GM12878 (cell line): ENCODE data around the gene MRPS23.

ENCODE experiments used
- FOS ChIP-seq: IDR thresholded peaks from 3 replicates; pipeline ENCODE4 v1.6.1; 2011; ENCODE audit warnings: borderline replicate concordance; ENCODE audit not compliant: insufficient read length; ENCODE audit errors: extremely low read depth
- HCFC1 ChIP-seq: fragments of 150-350 bp; IDR thresholded peaks from 2 replicates; pipeline ENCODE4 v1.6.1; 2014; ENCODE audit warnings: low read length
- MXI1 ChIP-seq: fragments of 150-350 bp; IDR thresholded peaks from 2 replicates; pipeline ENCODE4 v1.6.1; 2011; ENCODE audit warnings: low read depth, mild to moderate bottlenecking, inconsistent platforms, low read length, improper control_type of control experiment
- POLR2A ChIP-seq: IDR thresholded peaks from 2 replicates; pipeline ENCODE4 v1.6.1; 2011; ENCODE audit warnings: low read depth, mild to moderate bottlenecking, low read length
- POLR2AphosphoS5 ChIP-seq: IDR thresholded peaks from 2 replicates; pipeline ENCODE4 v1.6.1; 2011; ENCODE audit warnings: mild to moderate bottlenecking, low read length, inconsistent platforms
- REST ChIP-seq: IDR thresholded peaks from 2 replicates; pipeline ENCODE4 v1.6.1; 2012; ENCODE audit warnings: mild to moderate bottlenecking, low read depth, low read length
- SIN3A ChIP-seq: IDR thresholded peaks from 2 replicates; pipeline ENCODE4 v1.6.1; 2012; ENCODE audit warnings: low read depth, low read length, improper control_type of control experiment
- SMARCA5 ChIP-seq: fragments of 450-650 bp; IDR thresholded peaks from 2 replicates; pipeline ENCODE4 v1.6.1; 2017; ENCODE audit warnings: mild to moderate bottlenecking
- SPI1 ChIP-seq: IDR thresholded peaks from 2 replicates; pipeline ENCODE4 v1.6.1; 2011; ENCODE audit warnings: low read depth, mild to moderate bottlenecking, low read length, moderate library complexity, borderline replicate concordance; ENCODE audit not compliant: insufficient read depth
- TAF1 ChIP-seq: IDR thresholded peaks from 2 replicates; pipeline ENCODE4 v1.6.1; 2011; ENCODE audit warnings: mild to moderate bottlenecking, low read depth, low read length, borderline replicate concordance
- TCF7 ChIP-seq: IDR thresholded peaks from 2 replicates; pipeline ENCODE4 v1.6.1; 2014; ENCODE audit warnings: antibody characterized with exemption, borderline replicate concordance
- TF ChIP-seq, protein P1 (sequence below), 3 experiments: IDR thresholded peaks in 2 of 3; conservative IDR thresholded peaks in 1 of 3; 2 replicates each; pipeline ENCODE4 v1.5.1; 2011; ENCODE audit warnings: low read depth in 3 of 3, low read length in 3 of 3, mild to moderate bottlenecking in 3 of 3, control low read depth in 2 of 3, moderate library complexity in 2 of 3, inconsistent platforms in 1 of 3, mixed read lengths in 1 of 3; ENCODE audit not compliant: control insufficient read depth in 2 of 3, insufficient read depth in 1 of 3; ENCODE audit errors: extremely low read depth in 1 of 3
- TF ChIP-seq, protein P2 (sequence below): IDR thresholded peaks from 2 replicates; pipeline ENCODE4 v1.6.1; 2012; ENCODE audit warnings: low read depth, low read length, improper control_type of control experiment
- TF ChIP-seq, protein P3 (sequence below): IDR thresholded peaks from 2 replicates; pipeline ENCODE4 v1.6.1; 2011; ENCODE audit warnings: low read depth, low read length, improper control_type of control experiment, borderline replicate concordance

GRCh38 chr17:57862694-57863667 lies 13.1 kb upstream of the MRPS23 start:
- TF ChIP-seq, protein P1, sequence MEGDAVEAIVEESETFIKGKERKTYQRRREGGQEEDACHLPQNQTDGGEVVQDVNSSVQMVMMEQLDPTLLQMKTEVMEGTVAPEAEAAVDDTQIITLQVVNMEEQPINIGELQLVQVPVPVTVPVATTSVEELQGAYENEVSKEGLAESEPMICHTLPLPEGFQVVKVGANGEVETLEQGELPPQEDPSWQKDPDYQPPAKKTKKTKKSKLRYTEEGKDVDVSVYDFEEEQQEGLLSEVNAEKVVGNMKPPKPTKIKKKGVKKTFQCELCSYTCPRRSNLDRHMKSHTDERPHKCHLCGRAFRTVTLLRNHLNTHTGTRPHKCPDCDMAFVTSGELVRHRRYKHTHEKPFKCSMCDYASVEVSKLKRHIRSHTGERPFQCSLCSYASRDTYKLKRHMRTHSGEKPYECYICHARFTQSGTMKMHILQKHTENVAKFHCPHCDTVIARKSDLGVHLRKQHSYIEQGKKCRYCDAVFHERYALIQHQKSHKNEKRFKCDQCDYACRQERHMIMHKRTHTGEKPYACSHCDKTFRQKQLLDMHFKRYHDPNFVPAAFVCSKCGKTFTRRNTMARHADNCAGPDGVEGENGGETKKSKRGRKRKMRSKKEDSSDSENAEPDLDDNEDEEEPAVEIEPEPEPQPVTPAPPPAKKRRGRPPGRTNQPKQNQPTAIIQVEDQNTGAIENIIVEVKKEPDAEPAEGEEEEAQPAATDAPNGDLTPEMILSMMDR (IDR thresholded peaks at IDR 0.05 in 2 of 3, conservative IDR thresholded peaks at IDR 0.05 in 1 of 3; ENCODE audit: control insufficient read depth in 2 of 3, extremely low read depth in 1 of 3, insufficient read depth in 1 of 3, low read depth in 3 of 3, low read length in 3 of 3), result no peak
- TF ChIP-seq MXI1 (no peak), POLR2A (no peak), SPI1 (no peak), REST (no peak), TCF7 (no peak), POLR2AphosphoS5 (no peak), SMARCA5 (no peak), TAF1 (no peak), HCFC1 (no peak), SIN3A (no peak), FOS (no peak)
- TF ChIP-seq, protein P2, sequence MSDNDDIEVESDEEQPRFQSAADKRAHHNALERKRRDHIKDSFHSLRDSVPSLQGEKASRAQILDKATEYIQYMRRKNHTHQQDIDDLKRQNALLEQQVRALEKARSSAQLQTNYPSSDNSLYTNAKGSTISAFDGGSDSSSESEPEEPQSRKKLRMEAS, result no peak
- TF ChIP-seq, protein P3, sequence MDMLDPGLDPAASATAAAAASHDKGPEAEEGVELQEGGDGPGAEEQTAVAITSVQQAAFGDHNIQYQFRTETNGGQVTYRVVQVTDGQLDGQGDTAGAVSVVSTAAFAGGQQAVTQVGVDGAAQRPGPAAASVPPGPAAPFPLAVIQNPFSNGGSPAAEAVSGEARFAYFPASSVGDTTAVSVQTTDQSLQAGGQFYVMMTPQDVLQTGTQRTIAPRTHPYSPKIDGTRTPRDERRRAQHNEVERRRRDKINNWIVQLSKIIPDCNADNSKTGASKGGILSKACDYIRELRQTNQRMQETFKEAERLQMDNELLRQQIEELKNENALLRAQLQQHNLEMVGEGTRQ, result no peak
